HG03442 (cell line): ENCODE measurements around the gene RNF44.
"Not testable (repeated sequence)": the region's sequence is repeated elsewhere in the genome, so short reads cannot be mapped to it uniquely, and the experiment has no call there.

Source experiments
- ATAC-seq: cut with Tn5 transposase; IDR thresholded peaks from one replicate; pipeline ENCODE4 v1.9.1; 2021; ENCODE audit warnings: mild to moderate bottlenecking, moderate library complexity; ENCODE audit not compliant: unreplicated experiment

The RNF44 gene

GRCh38 chr5:176552332-176552869 is 15.2 kb upstream of the RNF44 start:
- no peak for ATAC-seq

DNA sequence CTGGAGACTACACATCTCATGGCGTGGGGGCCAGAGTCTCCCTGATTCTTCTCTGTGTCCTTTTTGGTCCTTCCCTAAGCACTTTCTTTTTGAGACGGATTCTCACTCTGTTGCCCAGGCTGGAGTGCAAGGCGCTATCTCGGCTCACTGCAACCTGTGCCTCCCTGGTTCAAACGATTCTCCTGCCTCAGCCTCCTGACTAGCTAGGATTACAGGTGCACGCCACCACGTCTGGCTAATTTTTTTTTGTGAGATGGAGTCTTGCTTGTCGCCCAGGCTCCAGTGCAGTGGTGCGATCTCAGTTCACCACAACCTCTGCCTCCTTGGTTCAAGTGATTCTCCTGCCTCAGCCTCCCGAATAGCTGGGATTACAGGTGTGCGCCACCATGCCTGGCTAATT is 13.7 kb upstream of the RNF44 start:
- not testable (repeated sequence) for ATAC-seq

DNA sequence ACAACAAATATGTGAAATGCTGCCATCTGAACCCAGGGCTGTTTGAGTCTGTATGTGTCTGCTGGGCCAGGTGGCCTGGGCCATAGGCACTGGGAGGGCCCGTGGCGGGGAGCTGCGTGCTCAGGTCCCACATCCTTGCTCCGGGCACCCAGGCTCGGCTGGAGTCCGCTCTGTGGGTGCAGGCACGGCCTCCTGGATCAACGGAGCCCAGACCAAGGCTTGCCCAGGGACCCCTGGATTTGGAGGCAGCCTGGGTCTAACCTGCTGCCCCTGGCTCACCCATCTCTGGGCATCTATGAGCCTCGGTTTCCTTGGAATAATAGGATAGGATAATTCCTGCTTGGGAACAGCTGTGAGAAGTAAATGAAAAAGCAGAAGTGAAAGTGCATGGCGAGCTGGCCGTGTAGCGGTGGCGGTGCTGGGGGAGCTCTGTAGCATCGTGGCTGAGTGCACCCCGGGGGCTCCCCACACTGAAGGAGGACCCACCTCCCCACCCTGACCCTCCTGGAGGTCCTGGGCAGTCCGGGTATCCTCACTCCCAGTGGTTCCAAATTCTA is 13.2 kb upstream of the RNF44 start:
- no peak for ATAC-seq

DNA sequence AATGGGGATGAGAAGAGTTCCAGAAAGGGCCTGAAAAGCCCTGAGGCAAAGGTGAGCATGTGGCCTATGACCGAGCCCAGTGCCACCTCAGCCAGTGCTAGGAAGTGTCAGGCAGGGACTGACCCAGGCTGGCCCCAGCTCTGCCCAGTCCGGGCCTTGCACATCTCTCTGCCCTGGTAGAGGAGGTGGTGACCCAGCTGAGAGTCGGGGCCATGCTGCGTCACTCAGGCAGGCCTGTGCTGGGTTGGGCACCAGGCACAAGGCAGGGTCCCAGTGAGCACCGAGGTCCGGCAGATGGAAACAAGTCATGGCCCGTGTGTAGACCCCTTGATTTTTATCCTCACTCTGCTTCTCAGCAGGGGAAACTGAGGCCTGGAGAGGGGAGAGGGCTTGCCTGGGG is 12.7 kb upstream of the RNF44 start:
- no peak for ATAC-seq

DNA sequence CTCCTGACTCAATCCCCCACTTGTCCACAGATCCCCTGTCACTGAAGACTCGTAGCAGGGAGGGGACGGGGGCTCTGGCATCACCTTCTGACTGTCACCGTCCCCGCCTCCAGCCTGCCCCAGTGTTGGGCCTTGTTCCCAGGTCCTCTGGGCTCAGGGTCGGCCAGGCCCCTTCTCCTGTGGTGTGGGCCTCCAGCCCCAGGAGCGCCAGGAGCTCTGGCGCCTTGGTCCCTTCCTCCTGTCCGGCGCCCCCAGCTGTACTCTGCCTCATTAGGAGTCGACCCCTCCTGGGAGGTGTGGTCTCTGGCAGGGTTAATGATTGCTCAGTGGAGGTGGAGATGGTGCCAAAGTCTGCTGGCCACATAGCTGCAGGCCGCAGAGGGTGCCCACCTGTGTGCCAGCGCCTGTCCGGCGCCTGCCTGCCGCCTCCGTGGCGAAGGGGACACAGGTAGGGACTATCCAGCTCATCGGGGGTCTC is 11.8 kb upstream of the RNF44 start, which contains the start of gene CDHR2:
CDHR2 (plus strand) TSS at position 376 of the 478 bp plus-strand sequence. CDS start 16,011 bp downstream, outside the sequence.
- no peak for ATAC-seq

GRCh38 chr5:176547802-176548201 is 10.6 kb upstream of the RNF44 start:
- ATAC-seq: no peak

- no peak for ATAC-seq
Measured at GRCh38 chr5:176545737-176546509, 8.7 kb upstream of the RNF44 start.

GRCh38 chr5:176545388-176545736 is 8.2 kb upstream of the RNF44 start:
- no peak for ATAC-seq

DNA sequence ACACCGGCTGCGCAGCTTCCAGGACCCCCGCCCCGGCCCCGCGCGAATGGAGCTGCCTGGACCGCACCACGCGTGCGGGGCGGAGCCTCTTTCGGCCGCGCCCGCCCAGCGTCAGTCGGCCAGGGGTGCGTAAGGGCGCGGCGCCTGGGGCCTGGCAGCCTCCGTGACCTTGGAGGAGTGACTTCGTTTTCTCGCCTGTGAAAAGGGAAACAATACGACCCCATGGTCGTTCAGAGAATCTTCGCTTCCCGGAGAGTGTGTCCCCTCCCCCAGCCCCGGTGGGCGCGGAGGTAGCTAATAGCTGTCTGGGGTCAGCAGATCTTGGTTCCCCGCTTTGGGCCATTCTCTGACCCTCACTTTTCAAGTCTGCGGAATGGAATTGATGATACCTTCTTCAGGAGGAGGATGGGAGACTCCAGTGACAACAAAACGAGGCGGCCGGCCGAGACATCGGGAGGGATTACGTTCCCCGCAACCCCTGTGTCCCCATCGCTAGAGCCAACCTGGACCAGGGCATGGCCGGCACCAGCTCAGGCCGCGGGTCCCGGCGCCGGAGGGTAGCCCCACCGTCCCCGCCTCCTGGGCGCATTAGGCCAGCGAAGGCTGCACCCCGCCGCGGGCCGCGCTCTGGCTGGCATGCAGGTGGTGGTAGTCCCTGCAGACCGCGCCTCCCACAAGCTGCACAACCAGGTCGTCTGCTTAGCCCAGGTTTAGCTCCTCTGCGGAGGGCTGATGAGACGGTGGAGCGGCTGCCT is 6.4 kb upstream of the RNF44 start:
- peak; percentile 68 for ATAC-seq

DNA sequence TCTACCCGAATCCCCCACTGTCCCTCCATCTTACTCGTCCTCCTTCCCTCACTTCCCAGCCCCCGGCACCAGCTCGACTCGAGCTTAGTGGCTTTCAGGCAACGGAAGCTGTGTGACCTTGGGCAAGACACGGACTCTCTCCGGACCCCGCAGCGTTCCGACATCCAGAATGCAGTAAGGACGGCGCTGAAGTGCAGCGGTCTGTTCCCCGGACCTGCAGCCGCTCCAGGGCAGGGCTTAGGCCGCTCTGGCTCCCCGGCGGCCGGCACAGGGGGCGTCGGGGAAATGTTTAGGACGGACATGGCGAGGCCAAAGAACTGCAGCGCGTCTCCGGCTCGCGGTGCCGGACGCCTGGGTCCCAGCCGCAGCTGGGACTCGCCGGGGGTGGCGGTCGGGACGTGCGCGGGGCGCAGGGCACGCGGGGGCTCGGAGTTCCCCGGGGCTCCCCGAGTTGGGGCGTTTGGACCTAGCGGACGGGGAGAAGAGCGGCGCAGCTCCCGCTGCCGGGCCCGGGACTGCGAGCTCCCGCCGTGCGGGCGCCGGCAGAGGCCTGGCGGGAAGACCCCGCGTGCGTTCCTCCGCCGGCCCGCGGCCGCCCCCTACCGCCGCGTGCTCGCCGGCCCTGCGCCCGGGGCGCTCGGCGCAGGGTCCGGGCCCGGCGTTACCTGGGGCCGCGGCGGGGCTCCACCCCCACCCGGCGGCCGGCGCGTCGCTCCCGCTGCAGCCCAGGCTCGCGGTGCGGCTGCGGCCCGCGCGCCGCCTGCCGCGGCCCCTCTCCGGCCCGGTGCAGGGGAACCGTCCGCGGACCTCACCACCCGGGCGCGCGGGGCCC is 5.6 kb upstream of the RNF44 start:
- peak; percentile 41 for ATAC-seq

DNA sequence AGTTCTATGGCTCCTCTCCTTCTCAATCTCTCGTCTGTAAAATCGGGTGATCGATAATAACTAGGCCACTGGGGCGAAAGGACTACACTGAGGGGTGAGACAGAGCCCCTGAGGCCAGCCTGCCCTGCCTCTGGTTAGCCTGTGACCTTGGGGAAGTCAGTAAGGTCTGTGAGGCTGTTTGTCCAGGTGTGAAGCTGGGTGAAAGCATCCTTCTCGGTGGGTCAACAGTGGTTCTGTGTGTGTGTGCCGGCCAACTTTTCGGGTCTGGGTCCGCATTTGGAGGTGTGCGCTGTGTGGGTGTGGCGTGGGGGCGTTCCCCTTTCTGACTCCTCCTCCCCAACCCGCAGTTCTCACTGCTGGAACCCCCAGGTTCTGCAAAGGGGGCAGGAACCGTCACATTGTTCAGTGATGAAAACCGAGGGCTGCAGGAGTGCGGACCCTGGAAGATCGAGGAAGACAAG is 5.0 kb upstream of the RNF44 start:
- ATAC-seq: no peak

GRCh38 chr5:176541338-176542134 is 4.3 kb upstream of the RNF44 start:
- no peak for ATAC-seq

- ATAC-seq: no peak
Measured at GRCh38 chr5:176540956-176541337, 3.7 kb upstream of the RNF44 start.

GRCh38 chr5:176540476-176540899 is 3.3 kb upstream of the RNF44 start:
- ATAC-seq: no peak

GRCh38 chr5:176538989-176539384 is 1.8 kb upstream of the RNF44 start:
- no peak for ATAC-seq

DNA sequence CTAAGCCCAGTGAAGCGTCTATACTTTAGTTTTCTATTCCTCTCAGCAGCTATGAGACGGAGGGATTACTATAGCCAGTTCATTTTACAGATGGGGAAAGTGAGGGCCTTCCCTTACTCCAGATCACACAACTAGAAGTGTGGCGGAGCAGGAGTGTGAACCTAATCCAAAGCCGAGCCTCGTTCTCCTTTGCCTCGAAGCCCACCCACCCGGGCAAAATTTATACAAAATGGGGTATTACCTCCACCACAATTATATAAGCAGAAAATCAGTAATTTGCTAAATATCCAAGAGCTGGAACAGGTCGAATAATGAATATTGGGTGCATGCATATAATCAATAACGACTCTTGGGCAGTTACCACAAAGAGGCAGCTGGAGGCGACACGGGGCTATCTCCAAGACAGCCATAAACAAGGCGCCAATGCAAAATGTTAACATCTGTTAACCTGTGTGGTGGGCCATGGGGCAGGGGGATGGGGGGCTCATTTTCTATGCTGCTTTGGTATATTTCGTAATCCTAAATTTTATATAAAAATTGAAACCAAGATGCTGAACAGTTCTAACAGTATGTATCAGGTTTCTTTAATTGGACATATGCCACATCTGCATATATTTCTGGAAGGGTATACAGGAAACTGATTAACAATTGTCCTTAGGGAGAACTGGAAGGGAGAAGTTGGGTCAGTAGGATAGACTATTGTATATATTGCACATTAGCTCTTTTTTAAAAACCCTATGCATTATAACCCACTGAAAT is 1.2 kb upstream of the RNF44 start:
- no peak for ATAC-seq

DNA sequence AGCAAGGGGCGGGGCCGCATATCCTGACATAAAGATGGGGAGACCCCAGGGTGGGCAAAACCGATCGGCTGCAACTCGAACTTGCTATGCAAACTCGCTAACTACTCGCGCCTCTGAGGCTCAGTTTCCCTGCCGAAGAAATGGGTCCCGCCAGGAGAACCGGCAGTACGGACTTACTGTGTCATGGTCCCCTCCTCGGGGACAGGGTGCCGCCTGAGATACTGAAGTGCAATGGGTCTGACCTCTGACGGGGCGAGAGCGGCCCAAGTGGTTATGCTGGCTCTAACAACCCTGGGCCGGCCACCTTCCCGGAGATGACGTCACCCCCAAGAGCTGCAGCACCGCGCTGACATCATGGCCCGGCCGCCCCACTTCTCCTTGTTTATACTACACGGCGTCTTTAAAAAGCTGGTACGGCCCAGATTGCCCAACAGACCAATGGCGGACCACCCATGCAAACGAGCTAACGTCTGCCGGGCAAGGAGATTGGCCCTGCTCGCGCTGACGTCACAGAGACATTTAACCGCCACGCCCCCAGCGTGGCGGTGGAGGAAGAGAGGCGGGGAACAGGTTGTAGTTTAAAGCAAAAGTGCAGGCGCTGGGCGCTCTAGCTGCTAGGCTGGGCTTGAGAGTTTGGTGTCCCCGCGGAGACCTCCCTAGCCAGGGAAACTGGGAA is 490 bp upstream of the RNF44 start:
- ATAC-seq: peak; percentile 63

GRCh38 chr5:176536132-176536901 is 885 bp downstream of the RNF44 start:
- ATAC-seq: peak; percentile 20
